Mesangial cell (primary cell): ENCODE results near the gene GULP1. TPM values are rescaled to one million over a fixed set of nuclear protein-coding genes. Genes with fewer than 3 reads are reported as not detected.

Experiments
- total RNA-seq: library from RNA; depleted of rRNA; stranded (reverse); fragments of >200 nt; gene quantifications from 2 replicates; pipeline ENCODE4 v1.2.3, GENCODE V29; 2015

GULP1 gene, protein sequence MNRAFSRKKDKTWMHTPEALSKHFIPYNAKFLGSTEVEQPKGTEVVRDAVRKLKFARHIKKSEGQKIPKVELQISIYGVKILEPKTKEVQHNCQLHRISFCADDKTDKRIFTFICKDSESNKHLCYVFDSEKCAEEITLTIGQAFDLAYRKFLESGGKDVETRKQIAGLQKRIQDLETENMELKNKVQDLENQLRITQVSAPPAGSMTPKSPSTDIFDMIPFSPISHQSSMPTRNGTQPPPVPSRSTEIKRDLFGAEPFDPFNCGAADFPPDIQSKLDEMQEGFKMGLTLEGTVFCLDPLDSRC
- 44.2 and 54.9 TPM in 2 replicates for total RNA-seq

GRCh38 chr2:188291617-188292347 lies at the start of gene GULP1:
TSS of gene GULP1 (plus strand) at chr2:188291874. CDS start at chr2:188477703, 185,829 bp downstream.

